GM10266 (cell line): ENCODE data around the gene SYNGR1.

Experiments used
- DNase-seq: peaks from one replicate; pipeline ENCODE4 v3.0.0; 2012; ENCODE audit errors: extremely low spot score
- TF ChIP-seq, protein P1 (sequence below): IDR thresholded peaks from 2 replicates; pipeline ENCODE4 v1.5.1; 2012; ENCODE audit warnings: mild to moderate bottlenecking, low read depth; ENCODE audit not compliant: control insufficient read depth, insufficient read depth; ENCODE audit errors: missing control alignments

Gene SYNGR1

GRCh38 chr22:39429916-39430575, 80.3 kb downstream of the SYNGR1 start:
- TF ChIP-seq, protein P1, sequence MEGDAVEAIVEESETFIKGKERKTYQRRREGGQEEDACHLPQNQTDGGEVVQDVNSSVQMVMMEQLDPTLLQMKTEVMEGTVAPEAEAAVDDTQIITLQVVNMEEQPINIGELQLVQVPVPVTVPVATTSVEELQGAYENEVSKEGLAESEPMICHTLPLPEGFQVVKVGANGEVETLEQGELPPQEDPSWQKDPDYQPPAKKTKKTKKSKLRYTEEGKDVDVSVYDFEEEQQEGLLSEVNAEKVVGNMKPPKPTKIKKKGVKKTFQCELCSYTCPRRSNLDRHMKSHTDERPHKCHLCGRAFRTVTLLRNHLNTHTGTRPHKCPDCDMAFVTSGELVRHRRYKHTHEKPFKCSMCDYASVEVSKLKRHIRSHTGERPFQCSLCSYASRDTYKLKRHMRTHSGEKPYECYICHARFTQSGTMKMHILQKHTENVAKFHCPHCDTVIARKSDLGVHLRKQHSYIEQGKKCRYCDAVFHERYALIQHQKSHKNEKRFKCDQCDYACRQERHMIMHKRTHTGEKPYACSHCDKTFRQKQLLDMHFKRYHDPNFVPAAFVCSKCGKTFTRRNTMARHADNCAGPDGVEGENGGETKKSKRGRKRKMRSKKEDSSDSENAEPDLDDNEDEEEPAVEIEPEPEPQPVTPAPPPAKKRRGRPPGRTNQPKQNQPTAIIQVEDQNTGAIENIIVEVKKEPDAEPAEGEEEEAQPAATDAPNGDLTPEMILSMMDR = no peak
- DNase-seq = no peak

DNA sequence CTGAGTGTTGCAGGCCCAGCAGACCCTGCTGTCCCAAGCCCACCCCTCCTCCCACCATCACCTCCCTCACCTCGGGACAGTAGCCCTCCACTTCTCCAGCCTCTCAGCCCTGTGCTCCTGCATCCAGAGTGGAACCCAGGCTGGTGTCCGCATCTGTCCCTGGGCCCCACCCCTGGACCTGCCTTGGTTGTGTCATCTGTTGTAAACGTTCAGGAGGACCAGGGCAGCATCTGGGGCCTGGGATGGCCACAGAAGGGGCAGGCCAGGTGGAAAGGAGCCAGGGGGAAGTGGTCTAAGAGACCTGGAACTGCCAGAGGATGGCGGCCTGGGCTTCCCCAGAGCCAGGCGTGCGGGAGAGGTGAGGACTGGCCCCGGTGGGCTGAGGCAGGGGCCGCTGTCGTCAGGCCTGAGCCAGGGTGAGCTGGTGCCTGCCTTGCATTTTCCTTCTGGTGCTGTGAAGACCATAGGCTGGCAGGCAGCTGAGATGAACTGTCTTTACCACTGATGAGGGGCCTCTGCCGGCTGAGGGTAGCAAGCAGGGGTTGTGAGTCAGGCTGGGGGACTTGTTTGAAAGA, 80.9 kb downstream of the SYNGR1 start:
- TF ChIP-seq, protein P1 = no peak
- DNase-seq = no peak

DNA sequence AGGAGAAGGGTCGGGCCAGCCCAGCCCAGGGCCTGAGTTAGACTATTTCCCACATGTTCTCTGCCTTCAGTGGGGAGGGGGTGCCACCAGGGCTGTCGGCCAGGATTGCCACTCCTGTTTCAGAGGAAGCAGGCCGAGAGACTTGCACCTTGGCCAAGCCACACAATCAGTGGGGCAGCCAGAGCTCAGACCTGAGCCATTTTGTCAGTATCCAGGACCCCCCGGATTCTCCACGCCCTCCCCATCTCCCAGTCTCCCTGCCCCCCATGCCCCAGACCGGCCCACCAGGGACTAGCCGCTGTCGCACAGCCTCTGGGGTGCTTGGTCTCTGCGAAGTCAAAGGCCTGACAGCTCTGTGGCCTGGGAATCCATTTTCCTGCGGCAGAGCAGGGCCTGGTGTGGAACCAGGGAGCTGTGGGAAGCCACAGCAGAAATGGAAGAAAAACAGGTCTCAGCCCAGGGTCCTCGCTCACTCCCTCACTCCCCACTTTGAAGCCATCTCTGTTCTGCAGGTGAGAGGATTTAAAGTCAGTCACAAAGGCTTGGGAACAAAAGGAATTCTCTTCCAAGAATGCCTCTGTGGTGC, 81.5 kb downstream of the SYNGR1 start:
- no peak for DNase-seq
- TF ChIP-seq, protein P1 = no peak

DNA sequence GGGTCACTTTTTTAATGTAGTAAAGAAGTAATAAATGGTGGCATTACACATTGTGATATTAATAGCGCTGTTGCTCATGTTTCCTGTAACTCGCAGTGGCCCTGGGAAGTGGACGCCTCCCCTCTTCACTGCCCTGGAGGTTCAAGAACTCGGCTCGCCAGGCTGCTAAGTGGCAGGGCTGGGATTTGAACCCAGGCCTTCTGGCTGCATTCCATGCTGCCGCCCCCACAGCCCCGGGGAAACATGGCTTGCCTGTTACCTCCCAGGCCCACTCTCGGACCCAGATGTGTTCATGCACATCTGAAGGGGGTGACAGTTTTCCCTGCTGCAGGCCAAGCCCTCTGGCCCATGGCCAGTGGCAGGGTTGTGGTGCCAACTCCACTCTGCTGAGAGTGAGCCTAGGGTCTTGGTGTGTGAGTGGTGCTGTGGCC, 82.0 kb downstream of the SYNGR1 start:
- DNase-seq = no peak
- TF ChIP-seq, protein P1 = no peak

DNA sequence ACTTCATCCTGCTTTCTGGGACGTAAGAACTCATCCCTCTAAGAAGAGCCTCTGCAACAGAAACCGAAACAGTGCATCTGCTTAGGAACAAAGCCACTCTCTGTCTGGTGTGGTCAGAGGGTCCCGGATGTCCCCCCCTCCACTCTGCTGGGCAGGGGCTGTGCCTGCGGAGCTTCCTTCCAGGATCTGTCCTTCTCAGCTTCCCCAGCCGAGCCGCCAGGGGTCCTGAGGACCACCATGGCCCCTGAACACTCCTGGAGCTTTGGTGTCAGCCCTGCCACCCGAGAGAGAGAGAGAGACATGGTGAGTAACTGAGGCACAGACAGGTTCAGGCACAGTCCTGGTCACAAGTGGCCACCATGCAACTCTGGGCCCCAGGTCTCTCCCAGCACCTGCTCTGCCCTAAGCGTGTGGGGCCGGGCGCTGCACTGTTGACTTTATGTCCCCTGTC, 82.6 kb downstream of the SYNGR1 start:
- no peak for DNase-seq
- TF ChIP-seq, protein P1 = no peak

- TF ChIP-seq, protein P1 = no peak
- no peak for DNase-seq
These were observed 83.9 kb downstream of the SYNGR1 start for GRCh38 chr22:39433476-39434242.
